ENCODE results near the gene ARHGAP24. TPM values are rescaled to one million over a fixed set of nuclear protein-coding genes. Genes with fewer than 3 reads are reported as not detected.

Gene ARHGAP24
- total RNA-seq (10 to 100 TPM; 23.1 to 40.4 (median 27.7) TPM), polyA plus RNA-seq (1 to 10 TPM in 2 of 3 donors, under 1 TPM in 1; 0.46 to 7.4 (median 3.6) TPM)

DNA sequence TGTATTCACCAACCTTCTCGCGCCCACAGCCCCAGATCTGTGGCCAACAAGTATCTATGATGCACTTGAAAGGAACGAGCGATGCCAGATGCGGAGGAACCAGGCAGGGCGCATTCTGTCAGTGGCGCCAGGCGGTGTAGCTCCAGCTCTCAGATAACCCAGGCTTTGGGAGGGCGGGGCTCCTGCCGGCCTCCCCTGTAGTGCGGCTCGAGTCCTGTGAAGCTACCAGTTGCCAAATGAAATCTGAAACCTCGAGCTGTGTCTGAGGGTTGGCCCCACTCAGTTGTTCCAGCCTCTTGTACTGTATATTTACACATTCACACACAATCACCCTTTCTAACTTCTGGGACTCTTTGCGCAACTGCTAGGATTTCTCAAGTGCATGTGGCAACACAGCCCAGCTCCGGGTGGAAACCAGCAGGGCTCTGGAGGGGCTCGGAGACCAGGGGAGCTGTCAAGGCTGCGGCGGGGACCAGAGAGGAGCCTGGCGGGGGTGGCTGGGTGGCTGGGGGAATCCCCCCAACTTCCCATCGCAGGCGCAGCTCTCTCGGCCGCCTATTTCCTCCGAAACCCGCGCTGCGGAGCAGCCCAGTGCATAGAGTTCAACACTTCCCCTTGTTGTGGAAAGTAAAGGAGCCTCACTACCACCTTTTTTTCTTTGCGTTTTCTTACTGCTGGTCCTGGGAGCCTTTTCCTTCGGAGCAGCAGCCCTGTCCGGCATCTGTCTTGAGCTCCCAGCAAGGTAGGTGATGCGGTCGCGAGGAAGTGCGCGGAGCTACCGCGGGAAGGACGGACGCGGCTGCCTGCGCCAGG is at the start of gene ARHGAP24:
ARHGAP24 (plus strand) TSS at position 333 of the 813 bp plus-strand sequence.
- intact Hi-C loops (cut with DNase I) = no loop called here
- DNase-seq = peak; percentile 91
- no peaks in the 10 kb centered on the region for H3K9me3 ChIP-seq
- peaks cover 0 to 12% (median 2%) of the 10 kb centered on the region in 4 donors for H3K4me1 ChIP-seq
- 1% methylated on average over 41 of the region's 41 CpGs for WGBS, 2 donors
- H3K27me3 ChIP-seq = peaks cover 0 to 20% (median 0%) of the 10 kb centered on the region in 3 donors
- no peaks in the 10 kb centered on the region for H3K36me3 ChIP-seq
- TF ChIP-seq EP300 (IDR thresholded peaks at IDR 0.05) (no peak), POLR2AphosphoS5 (IDR thresholded peaks at IDR 0.05) (peak; percentile 60 to 72 (median 66))
- H3K27ac ChIP-seq = peak within 1 kb of the TSS; percentile 52 to 68 (median 62)
- H3K4me3 ChIP-seq = peak within 1 kb of the TSS; percentile 43 to 52 (median 50)

DNA sequence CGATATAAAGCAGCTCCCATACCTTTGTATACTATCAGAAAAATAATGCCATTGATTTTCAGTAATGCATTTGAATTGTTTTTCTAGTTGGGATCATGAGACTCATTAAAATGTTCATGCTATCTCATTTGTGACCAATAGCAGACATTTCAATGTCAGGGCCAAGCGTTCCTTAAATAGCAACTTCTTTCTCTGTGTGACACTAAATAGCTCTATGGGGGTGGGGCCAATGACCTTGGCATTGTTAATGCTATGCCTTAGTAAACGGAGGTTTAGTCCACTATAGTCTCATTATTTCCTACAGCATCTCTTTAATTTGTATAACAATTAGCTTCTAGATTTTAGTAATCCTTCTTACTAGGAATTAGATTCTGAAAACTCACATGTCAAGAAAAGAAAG is 48.6 kb upstream of the ARHGAP24 start:
- 87% methylated on average over 3 of the region's 3 CpGs for WGBS, 2 donors
- Histone ChIP-seq H3K4me1 (no peaks in the 10 kb centered on the region), H3K27ac (no peak overlapping the region), H3K4me3 (no peak overlapping the region), H3K27me3 (no peaks in the 10 kb centered on the region), H3K9me3 (no peaks in the 10 kb centered on the region), H3K36me3 (no peaks in the 10 kb centered on the region)
- intact Hi-C loops (cut with DNase I) = no loop called here
- no peak for TF ChIP-seq CTCF (IDR thresholded peaks at IDR 0.05)
- no peak for TF ChIP-seq POLR2A (IDR thresholded peaks at IDR 0.05)
- no peak for TF ChIP-seq POLR2AphosphoS5 (IDR thresholded peaks at IDR 0.05)
- no peak for TF ChIP-seq EP300 (IDR thresholded peaks at IDR 0.05)
- DNase-seq = no peak

DNA sequence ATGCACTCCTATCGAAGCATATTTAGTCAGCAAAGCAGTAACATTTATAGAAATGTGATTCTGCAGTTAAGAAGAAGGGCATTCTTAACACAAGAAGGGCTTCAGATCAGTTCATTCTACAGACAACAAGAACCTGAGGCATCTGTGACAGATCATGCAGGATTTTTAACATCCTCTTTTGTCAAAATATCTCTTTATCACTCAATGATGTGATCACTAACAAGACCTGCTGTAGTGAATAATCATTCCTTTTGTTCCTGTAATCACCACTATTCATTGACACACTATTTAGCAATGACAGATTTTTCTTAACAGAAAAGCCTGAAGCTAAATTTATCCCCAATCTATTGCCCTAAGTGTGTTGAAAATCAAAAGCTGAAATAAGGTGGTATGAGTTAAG is 47.8 kb upstream of the ARHGAP24 start:
- no peak for TF ChIP-seq POLR2AphosphoS5 (IDR thresholded peaks at IDR 0.05)
- no peak for TF ChIP-seq CTCF (IDR thresholded peaks at IDR 0.05)
- no peak for TF ChIP-seq EP300 (IDR thresholded peaks at IDR 0.05)
- TF ChIP-seq POLR2A (IDR thresholded peaks at IDR 0.05) = no peak
- no peak for DNase-seq
- H3K27ac ChIP-seq = no peak overlapping the region
- no peaks in the 10 kb centered on the region for H3K36me3 ChIP-seq
- H3K27me3 ChIP-seq = no peaks in the 10 kb centered on the region
- no peak overlapping the region for H3K4me3 ChIP-seq
- 93 to 96% methylated on average over 1 of the region's 1 CpG for WGBS, 2 donors
- H3K9me3 ChIP-seq = no peaks in the 10 kb centered on the region
- intact Hi-C loops (cut with DNase I) = no loop called here
- no peaks in the 10 kb centered on the region for H3K4me1 ChIP-seq

DNA sequence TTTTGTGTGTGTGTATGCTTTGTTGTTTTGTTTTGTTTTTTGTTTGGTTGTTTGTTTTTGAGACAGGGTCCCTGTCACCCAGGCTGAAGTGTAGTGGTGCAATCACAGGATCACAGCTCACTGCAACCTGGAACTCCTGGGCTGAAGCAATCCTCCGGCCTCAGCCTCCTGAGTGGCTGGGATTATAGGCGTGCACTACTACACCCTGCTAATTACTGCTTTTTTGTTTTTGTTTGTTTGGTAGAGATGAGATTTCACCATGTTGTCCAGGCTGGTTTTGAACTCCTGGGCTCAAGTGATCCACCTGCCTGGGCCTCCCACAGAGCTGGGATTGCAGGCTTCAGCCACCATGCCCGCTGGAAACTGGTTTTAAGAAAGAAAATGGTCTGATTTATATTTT is 44.7 kb upstream of the ARHGAP24 start:
- Histone ChIP-seq H3K4me1 (no peaks in the 10 kb centered on the region), H3K27ac (no peak overlapping the region), H3K27me3 (no peaks in the 10 kb centered on the region), H3K4me3 (no peak overlapping the region), H3K9me3 (no peaks in the 10 kb centered on the region), H3K36me3 (no peaks in the 10 kb centered on the region)
- WGBS, 2 donors = 93 to 95% methylated on average over 3 of the region's 3 CpGs
- no peak for TF ChIP-seq POLR2A (IDR thresholded peaks at IDR 0.05)
- no peak for TF ChIP-seq EP300 (IDR thresholded peaks at IDR 0.05)
- no peak for TF ChIP-seq CTCF (IDR thresholded peaks at IDR 0.05)
- TF ChIP-seq POLR2AphosphoS5 (IDR thresholded peaks at IDR 0.05) = no peak
- intact Hi-C loops (cut with DNase I) = no loop called here
- no peak for DNase-seq

DNA sequence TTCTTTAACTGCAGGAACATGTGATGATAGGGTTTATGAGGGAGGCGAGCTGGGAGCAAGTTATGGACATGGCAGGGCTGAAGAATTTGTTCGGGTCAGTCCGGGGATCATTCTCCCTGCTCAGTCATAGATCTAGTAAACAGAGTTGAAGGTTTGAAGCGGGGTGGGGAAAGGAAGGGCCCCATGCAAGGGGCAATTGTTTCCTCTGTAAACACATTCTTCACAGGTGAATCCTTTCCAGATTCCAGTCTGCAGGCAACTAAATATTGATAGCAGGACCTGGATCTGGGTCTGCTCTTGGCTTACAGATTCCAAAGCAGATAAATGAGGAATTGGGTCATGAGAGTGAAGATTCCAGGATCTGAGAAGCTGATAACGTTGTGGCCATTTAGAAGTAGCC is 44.3 kb upstream of the ARHGAP24 start:
- intact Hi-C loops (cut with DNase I) = no loop called here
- Histone ChIP-seq H3K4me1 (no peaks in the 10 kb centered on the region), H3K27ac (no peak overlapping the region), H3K4me3 (no peak overlapping the region), H3K27me3 (no peaks in the 10 kb centered on the region), H3K36me3 (no peaks in the 10 kb centered on the region), H3K9me3 (no peaks in the 10 kb centered on the region)
- 74 to 78% methylated on average over 5 of the region's 5 CpGs for WGBS, 2 donors
- no peak for DNase-seq
- TF ChIP-seq POLR2AphosphoS5 (IDR thresholded peaks at IDR 0.05) = no peak
- TF ChIP-seq EP300 (IDR thresholded peaks at IDR 0.05) = no peak
- TF ChIP-seq POLR2A (IDR thresholded peaks at IDR 0.05) = no peak
- TF ChIP-seq CTCF (IDR thresholded peaks at IDR 0.05) = no peak
